NOMO-1 treated with dmso at 0.1 percent for 144 hours (cell line): ENCODE measurements around the gene SLC6A18.
"Not testable (repeated sequence)": the region's sequence is repeated elsewhere in the genome, so short reads cannot be mapped to it uniquely, and the experiment has no call there.

ENCODE experiments used
- DNase-seq: peaks from one replicate; lab custom pipeline; 2025; ENCODE audit not compliant: unreplicated experiment; lab: John Stamatoyannopoulos, UW

SLC6A18 gene

DNA sequence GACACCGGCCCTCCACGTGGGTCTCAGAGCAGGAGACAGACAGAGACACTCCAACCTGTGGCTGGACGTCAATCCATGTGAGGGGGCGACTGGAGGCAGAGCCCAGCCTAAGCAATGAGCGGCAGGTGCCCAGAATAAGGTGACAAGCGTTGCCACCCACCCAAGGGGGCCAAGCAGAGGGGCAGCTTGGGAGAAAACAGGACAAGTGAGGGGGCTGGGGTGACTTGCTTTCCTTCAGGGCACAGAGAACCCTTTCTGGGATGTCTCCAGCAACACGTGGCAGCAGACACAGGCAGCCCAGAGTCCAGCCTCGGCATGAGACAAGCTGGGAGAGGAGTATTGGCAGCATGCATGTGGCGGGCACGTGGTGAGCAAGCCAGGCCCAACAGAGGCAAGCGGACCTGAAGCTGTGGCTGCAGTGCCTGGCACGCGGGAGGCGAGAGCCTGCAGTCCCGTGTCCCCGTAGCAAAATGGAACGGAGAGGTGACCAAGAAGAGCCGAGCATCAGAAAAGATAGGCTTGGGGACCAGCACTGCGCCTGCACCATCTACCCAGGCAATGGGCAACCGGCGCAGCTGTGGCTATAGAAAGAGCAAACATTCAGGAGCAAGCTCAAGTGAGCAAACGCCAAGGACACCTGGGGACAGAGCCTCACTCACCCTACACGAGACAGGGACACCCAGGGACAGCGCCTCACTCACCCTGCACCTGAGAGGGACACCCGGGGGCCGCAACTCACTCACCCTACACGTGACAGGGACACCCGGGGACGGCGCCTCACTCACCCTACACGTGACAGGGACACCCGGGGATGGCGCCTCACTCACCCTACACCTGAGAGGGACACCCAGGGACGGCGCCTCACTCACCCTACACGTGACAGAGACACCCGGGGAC lies 63.5 kb downstream of the SLC6A18 start:
- DNase-seq, result no peak

GRCh38 chr5:1289559-1289958 lies 64.4 kb downstream of the SLC6A18 start:
- DNase-seq, result not testable (repeated sequence)

- DNase-seq, result not testable (repeated sequence)
Measured at GRCh38 chr5:1290956-1291355, 65.8 kb downstream of the SLC6A18 start.

- DNase-seq, result no peak
Measured at GRCh38 chr5:1291611-1292080, 66.5 kb downstream of the SLC6A18 start.

GRCh38 chr5:1292139-1292538 lies 67.0 kb downstream of the SLC6A18 start:
- DNase-seq, result no peak

GRCh38 chr5:1292846-1293415 lies 67.8 kb downstream of the SLC6A18 start:
- DNase-seq, result no peak

GRCh38 chr5:1293416-1294205 lies 68.4 kb downstream of the SLC6A18 start:
- no peak for DNase-seq

DNA sequence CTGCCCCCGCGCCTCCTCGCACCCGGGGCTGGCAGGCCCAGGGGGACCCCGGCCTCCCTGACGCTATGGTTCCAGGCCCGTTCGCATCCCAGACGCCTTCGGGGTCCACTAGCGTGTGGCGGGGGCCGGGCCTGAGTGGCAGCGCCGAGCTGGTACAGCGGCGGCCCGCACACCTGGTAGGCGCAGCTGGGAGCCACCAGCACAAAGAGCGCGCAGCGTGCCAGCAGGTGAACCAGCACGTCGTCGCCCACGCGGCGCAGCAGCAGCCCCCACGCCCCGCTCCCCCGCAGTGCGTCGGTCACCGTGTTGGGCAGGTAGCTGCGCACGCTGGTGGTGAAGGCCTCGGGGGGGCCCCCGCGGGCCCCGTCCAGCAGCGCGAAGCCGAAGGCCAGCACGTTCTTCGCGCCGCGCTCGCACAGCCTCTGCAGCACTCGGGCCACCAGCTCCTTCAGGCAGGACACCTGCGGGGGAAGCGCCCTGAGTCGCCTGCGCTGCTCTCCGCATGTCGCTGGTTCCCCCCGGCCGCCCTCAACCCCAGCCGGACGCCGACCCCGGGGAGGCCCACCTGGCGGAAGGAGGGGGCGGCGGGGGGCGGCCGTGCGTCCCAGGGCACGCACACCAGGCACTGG lies 69.1 kb downstream of the SLC6A18 start:
- no peak for DNase-seq

DNA sequence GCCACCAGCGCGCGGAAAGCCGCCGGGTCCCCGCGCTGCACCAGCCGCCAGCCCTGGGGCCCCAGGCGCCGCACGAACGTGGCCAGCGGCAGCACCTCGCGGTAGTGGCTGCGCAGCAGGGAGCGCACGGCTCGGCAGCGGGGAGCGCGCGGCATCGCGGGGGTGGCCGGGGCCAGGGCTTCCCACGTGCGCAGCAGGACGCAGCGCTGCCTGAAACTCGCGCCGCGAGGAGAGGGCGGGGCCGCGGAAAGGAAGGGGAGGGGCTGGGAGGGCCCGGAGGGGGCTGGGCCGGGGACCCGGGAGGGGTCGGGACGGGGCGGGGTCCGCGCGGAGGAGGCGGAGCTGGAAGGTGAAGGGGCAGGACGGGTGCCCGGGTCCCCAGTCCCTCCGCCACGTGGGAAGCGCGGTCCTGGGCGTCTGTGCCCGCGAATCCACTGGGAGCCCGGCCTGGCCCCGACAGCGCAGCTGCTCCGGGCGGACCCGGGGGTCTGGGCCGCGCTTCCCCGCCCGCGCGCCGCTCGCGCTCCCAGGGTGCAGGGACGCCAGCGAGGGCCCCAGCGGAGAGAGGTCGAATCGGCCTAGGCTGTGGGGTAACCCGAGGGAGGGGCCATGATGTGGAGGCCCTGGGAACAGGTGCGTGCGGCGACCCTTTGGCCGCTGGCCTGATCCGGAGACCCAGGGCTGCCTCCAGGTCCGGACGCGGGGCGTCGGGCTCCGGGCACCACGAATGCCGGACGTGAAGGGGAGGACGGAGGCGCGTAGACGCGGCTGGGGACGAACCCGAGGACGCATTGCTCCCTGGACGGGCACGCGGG lies 69.9 kb downstream of the SLC6A18 start, which contains the start of gene TERT:
Gene TERT, minus strand, starts transcription at position 234 of the 815 bp plus-strand sequence. Its CDS starts 79 bp downstream, at position 155.
- DNase-seq, result no peak

- no peak for DNase-seq
Measured at GRCh38 chr5:1295650-1296037, 70.5 kb downstream of the SLC6A18 start.
